T-helper 2 cell treated with Interferon-gamma antibody and Interleukin-4, amounts not matched to agents 100 ng/mL and 5 ng/mL, for 36 hours (primary cell): ENCODE results near the gene SYPL1. TPM values are rescaled to one million over a fixed set of nuclear protein-coding genes. Genes with fewer than 3 reads are reported as not detected.

Experiments
- intact Hi-C: fragments of 100-400 bp; cut with micrococcal nuclease; formaldehyde crosslinking; loops from one replicate; pipeline ENCODE4 v1.15.1; 2023
- total RNA-seq: library from RNA; stranded (reverse); gene quantifications from 2 replicates; pipeline ENCODE4 v1.2.3, GENCODE V29; 2022

The SYPL1 gene
- total RNA-seq, 1 donor from 2014 or later: 52.0 TPM

DNA sequence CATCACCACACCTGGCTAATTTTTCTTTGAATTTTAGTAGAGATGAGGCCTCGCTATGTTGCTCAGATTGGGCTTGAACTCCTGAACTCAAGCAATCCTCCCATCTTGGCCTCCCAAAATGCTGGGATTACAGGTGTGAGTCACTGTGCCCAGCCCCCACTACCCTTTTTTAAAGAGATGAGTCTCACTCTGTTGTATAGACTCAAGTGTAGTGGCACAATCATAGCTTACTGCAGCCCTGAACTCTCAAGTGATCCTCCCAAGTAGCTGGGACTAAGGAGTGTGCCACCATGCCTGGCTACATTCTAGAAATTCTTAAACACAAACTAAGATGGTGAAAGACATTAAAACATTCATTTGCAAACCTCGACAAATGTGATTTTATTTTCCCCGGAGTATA lies 12.6 kb downstream of the SYPL1 start:
- intact Hi-C loops: no loop called here

DNA sequence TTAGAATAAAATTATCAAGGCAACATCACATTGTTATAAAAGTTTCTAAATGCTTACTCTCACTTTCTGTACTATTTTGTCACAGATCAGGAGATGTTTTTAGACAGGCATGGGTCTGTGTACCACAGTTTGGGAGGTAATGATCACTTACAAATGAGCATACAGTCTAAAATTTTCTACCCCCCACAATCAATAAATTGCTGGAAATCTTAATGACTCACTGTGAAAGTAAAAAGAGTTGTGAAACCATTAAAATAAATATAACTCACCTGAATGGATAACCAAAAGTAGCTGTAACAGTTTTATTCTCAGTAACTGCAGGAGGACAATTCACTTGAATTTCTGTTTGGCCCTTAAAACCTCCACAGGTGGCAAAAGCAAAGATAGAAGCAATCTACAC lies 13.2 kb downstream of the SYPL1 start:
- intact Hi-C loops: no loop called here

DNA sequence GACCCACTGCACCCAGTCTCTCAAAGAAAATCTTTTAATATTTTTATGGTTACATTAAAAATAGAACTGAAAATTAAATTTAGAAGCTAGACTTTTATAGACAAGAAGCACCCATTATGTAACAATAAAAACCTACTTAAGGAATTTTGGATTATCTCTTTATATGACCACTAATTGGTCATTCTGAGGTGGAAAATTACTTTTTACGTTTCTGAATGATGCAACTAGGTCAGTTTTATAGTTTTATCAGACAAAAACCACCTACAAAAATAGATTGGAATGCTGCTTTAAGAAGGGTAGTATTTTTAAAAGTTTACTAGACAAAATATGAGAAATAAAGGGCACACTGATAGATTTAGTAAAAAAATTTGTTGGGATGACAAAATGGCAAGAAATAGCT lies 16.5 kb downstream of the SYPL1 start:
- intact Hi-C loops: loop anchor here (2.0 kb wide), 1 partner anchor 15 kb away; no protein-coding TSS in a partner anchor

DNA sequence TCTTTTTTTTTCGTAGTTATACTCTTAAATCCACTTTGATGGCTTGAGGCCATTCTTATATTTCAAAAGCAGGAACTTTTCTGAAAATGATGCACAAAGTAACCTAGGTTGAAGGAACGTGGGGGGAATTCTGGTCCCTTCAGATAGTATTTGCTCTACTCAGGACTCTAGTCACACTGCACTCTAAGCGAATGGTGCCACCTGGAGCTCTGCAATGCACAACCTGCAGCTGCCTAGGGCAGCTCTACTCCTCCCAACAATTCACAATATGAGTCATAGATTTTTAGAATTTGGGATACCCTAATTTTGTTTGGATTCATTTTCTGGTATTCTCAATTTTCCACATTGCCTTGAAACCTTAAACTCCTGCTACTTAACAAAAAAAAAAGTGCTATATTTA lies 17.3 kb downstream of the SYPL1 start:
- intact Hi-C loops: no loop called here

DNA sequence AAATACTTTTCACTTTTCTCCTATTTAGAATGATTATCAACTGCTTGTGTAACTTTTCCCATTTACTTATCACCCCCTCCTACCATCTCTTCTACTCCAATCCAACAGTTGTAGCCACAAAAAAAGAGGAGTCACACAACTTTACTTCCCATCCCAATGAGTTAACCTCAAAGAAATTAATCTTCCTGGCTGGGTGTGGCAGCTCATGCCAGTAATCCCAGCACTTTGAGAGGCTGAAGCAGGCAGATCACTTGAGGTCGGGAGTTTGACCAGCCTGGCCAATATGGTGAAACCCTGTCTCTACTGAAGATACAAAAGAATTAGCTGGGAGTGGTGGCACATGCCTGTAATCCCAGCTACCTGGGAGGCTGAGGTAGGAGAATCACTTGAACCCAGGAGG lies 19.9 kb downstream of the SYPL1 start:
- intact Hi-C loops: no loop called here

DNA sequence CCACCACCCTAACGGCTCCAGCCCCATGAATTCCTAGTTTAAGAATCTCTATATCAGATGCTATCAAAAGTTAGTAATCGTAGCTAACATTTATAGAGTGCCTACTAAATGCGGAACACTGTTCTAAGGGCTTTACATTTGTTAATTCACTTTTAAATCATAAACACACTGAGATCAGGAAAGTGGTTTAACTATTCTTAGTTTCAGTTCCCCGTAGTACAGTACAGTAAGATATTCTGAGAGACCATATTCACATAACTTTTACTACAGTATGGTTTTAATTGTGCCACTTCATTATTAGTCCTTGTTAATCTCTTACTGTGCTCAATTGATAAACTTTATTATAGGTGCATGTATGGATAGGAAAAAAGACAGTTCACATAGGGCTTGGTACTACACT lies 22.5 kb downstream of the SYPL1 start:
- intact Hi-C loops: no loop called here

DNA sequence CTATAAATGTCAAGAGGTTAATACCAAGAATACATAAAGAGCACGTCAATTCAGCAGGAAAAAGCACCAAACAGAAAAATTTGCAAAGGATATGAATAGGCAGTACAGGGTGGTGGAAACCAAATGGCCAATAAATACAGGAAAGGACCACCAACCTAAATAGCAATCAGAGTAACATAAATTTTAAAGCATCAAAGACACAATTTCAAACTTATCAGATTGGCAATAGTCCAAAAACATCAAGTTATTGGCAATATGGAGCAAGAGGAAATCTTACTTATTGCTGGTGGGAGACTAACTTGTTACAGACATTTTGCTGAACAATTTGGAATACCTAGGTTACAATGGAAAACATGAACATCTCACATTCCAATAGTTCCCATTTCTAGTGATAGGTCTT lies 24.1 kb downstream of the SYPL1 start:
- intact Hi-C loops: no loop called here

DNA sequence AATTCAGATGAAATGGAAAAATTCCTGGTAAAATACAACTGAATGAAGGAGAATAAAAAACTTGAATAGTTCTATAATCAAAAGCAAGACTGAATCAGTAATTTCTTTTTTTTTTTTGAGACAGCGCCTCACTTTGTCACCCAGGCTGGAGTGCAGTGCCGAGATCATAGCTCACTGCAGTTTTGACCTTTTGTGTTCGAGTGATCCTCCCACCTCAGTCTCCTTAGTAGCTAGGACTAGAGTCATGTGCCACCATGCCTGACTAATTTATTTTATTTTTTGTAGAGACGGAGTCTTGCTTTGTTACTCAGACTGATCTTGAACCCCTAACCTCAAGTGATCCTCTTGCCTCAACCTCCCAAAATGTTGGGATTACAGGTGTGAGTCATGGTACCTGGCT lies 26.1 kb downstream of the SYPL1 start:
- intact Hi-C loops: no loop called here

DNA sequence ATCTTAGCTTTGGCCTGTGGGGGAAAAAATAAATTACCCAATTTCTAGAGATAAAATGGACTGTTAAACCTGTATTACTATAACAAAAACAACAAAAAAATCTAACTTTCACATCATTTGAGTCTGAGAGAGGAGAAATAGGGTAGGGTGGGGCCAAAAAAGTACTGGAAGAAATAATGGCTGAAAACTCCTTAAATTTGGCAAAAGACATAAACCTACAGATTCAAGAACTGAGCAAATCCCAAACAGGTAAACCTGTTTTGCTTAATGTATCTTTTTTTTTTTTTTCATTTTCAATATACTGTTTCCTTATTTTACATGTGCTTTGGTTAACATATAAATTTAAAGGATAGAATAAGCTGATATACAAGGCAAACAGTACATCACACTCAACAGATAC lies 27.1 kb downstream of the SYPL1 start:
- intact Hi-C loops: no loop called here

DNA sequence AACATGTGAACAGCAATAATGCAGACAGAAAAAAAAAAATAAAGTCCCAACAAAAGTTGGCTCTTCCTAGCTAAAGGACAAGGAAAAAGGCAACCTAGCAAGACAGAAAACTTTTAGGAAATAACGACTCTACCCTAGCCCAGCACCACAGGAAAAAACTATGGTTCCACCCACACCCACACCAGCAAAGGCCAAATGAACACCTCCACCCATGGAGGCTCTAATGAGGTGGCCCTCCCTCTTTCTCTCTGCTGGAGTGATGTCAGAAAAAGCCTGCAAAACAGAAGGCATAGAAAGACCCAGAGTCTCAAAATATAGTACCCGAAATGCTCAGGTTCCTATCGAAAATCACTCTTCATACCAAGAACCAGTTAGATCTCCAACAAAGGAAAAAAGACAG lies 28.4 kb downstream of the SYPL1 start:
- intact Hi-C loops: no loop called here

DNA sequence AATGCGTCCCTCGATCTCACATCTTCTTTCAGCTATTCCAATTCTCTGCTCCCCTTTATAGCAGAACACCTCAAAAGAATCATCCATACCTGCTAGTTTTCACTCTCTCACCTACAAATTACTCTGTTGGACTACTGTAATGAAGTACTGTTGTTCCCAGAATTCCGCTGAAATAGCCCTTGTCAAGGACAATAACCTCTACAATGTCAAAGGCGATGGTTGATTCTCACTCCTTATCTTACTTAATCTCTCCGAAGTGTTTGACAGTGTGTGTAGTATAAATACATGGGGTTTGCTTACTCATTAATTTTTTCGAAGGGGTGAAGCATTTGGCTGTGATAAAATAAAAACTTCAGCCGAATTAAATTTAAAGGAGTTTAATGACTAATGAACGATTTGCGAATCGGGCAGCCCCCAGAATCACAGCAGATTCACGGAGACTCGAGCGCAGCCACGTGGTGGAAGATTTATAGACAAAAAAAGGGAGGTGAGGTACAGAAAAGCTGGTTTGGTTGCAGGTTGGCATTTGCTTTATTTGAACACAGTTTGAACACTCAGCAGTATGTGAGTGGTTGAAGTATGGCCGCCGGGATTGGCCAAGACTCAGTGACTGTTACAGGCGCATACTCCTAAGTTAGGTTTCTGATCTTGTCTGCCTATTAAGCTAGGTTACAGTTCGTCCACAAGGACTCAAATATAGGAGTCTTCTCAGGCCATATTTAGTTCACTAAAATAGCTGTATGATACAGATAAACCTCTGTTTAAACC lies 29.8 kb downstream of the SYPL1 start:
- intact Hi-C loops: no loop called here

DNA sequence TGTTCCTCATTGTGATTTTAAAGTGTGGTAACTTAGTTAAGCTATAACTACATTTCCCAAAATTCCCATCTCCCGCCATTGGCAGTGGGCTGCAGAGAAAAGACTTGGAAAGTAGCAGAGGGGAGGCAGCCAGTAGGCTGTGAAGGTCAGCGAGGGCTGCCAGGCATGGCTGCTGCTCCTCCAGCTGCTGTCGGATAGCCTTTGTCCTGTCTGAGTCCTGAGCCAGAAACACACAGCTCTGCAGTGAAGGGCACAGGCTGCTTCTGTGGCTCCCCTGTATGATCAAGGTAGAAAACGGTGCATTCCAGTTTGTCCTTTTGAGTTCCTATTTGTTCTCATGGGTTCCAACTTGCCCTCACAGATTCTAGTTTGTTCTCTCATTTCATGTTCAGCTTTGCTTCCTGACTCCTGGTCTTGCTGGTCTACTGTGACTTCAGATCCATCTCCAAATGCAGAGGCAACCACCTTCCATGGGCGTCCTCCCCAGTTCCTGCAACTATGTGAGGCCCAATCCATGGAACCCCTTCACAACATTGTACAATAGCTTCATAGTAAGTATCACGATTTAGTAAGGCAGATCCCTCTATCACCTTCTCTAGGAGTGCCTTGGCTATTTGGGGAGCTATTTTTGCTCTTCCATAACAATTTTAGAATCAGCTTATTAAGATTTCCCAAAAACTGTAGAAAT lies 31.7 kb downstream of the SYPL1 start:
- intact Hi-C loops: no loop called here

DNA sequence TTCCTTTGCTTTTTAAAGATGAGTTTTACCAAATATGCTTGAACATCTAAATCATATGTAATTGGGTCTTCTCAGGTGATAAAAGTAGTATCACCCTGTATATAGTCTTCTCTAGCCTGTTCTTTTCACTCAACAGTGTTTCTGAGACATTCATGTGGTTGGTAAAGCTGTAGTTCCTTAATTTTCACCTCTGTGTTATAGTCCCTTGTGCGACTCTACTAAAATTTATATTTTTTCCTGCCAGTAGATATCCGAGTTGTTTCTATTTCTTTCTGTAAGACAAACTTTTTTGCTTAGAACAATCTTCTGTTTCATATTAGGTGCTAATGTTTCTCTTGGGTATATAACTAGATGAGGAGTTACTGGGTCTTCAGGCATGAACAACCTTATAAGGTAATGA lies 35.6 kb downstream of the SYPL1 start:
- intact Hi-C loops: no loop called here

DNA sequence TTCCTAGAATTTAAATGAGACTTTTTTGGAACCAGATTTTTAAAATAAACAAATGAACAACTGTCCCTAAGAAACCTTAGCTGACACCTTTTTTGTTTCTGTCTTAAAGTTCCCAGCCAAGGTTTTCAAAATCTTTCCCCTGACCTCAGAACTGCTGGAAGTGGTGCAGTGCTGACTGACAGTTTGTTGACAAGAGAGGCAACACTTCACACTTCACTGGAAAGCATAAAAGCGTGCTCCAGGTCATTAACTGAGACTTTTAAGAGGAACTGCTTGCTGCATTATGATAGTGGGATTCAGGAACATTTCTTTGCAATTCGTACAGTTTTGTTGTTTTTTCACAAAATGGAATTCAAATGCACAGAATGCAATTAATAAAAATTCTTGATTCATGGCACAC lies 36.2 kb downstream of the SYPL1 start:
- intact Hi-C loops: no loop called here

DNA sequence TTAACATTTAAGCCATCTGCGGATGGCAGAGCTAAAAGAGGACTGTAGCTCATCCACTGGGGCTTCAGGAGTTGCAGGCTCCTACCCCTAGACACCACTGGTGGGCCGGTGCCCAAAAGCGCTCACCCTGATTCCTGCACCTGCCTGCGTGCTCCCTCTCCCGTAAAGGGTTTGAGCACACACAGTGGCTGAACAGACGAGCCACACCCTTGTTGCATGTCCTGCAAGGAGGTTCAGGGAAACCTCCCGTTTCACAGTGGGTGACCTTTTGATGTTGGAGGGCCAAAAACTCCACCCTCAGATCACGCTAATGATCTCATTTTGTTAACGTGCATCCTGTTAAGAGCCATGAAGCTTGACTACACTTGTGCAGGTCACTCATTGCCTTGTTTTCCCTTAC lies 37.9 kb downstream of the SYPL1 start:
- intact Hi-C loops: loop anchor here (5.0 kb wide), 1 partner anchor 588 kb away; the partner anchor contains the start of gene CCDC71L

DNA sequence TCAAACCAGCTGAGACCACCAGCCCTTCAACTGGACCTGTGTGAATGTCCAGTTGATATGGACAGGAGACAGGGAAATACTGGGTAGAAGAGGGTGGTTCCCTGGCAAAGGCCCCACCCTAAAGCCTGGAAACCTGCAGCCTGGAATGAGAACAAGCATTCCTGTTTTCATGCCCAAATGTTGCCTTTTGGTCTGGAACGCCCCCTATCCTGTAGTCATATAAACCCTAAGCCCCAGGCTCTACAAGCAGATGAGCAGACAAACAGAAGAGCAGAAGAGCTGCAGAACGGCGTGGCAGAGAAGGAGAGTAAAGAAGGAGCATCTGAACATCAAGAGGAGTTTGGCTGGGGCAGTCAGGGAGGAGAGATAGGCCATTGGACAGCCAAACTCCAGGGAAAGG lies 38.4 kb downstream of the SYPL1 start:
- intact Hi-C loops: loop anchor here (1.0 to 5.0 kb wide), 2 partner anchors 38 to 589 kb away; partner anchors contain the start of gene CCDC71L

DNA sequence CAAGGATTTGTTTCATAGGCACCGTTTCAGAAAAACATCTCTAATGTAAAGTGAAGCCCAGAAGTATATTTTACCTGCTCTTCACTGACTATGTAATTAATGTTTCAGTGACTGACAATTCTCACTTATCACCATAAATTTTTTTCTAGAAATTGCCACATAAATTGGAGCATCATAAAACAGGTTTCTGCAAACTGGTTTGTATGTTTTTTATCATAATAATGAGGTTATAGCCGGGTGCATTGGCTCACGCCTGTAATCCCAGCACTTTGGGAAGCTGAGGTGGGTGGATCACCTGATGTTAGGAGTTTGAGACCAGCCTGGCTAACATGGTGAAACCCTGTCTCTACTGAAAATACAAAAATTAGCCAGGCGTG lies 39.4 kb downstream of the SYPL1 start:
- intact Hi-C loops: loop anchor here (1.0 to 5.0 kb wide), 2 partner anchors 39 to 590 kb away; partner anchors contain the start of gene CCDC71L

DNA sequence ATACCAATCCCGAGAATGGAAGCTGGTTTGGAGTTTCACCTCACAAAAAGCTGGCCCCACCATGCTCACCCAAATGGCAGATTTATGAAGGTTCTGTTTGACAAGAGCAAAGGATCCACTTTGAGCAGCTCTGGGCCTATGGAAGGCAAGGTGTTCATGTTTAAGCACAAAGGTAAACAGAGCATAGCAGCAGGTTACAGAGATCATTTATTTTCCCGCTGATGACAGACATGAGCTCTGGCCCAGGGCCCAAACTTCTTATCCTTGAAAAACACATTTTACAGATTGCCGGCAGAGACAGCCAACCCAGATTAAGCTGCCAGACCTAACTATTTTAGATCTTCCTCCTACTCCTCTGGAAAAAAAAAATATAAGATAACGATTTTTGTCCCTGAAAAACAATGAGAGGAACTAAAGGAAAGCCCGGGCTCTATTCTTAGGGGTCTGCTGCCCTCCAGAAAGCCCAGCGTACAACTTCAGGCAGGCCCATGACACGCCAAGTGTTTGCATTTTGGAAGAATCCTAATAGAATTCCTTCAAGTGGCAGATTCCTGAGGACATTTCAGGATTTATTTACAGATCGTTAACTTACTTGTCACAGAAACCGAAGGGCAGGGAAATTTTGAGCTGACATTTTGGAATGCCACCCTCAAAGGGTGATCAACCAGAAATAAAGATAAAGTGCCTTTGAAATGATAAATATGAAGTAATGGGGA lies 40.0 kb downstream of the SYPL1 start:
- intact Hi-C loops: loop anchor here (2.0 to 5.0 kb wide), 4 partner anchors 49 to 590 kb away; partner anchors contain the start of genes CCDC71L and NAMPT

DNA sequence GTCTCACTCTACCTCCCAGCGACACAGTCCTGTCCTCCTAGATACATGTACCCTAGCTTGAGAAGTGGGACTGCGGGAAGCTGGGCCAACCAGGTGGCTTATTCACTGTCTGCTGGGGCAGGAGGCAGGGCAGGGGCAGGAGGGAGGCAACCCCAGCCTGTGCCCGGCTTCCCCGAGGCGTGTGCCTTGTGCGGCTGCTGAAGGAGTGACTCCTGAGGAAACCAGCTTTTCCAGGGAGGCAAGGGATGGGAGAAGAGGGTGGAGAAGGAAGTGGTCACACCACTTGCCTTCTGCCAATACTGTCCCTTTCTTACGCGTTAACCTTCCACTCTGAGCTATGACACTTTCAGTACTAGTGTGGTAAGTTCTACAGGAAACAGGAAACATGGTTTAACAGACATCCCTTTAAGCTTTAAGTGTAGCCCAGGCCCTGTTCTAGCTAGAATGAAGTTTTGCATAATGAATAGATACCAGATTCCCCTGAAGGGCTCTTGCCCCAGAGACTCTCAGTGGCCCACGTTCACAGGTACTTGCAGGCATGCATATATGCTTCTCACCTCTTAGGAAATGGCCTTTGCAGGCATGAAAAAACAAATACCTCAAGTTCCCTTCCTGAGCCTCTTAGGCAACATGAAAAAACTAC lies 40.6 kb downstream of the SYPL1 start:
- intact Hi-C loops: loop anchor here (2.0 to 5.0 kb wide), 4 partner anchors 49 to 591 kb away; partner anchors contain the start of genes CCDC71L and NAMPT

DNA sequence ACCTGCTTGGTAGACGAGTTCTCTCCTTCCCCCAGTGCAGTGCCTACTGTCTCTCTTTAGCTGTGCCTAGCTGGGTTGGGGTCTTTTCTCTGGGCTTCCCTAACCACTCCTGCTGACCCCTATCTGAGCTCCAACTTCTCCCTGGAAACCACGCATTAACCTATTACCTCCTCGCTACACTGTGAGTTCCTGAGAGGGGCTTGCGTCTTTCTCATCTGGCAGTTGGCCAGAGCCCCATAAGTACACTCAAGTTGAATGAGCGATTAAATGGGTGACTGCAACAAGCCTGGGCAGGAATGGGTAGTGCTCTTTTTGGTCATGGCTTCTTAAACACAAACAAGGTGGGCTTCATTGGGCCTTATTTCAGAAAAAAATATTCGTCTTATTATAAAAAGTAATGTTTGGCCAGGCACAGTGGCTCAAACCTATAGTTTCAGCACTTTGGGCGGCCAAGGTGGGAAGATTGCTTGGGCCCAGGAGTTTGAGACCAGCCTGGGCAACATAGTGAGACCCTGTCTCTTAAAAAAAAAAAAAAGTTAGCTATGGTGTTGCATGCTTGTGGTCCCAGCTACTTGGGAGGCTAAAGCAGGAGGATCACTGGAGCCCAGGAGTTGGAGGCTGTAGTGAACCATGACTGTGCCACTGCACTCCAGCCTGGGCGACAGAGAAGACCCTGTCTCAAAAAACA lies 41.4 kb downstream of the SYPL1 start:
- intact Hi-C loops: loop anchor here (2.0 to 5.0 kb wide), 4 partner anchors 48 to 592 kb away; partner anchors contain the start of genes CCDC71L and NAMPT

DNA sequence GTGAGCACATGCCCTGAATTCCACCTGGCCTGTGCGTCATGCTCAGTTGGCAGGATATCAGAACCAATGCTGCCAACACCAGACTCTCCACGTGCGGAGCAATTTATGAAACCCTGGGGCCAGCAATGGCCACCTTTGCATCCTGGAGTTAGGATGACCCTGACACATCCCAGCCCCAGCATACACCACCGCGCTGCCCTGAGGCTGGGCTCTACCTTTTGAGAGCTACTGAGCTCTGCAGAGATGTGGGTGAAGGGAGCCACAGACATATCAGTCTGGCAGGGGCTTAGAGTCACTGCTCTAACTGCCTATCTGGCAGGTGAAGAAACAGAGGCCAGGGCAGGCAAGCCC lies 41.9 kb downstream of the SYPL1 start:
- intact Hi-C loops: loop anchor here (2.0 to 5.0 kb wide), 4 partner anchors 47 to 592 kb away; partner anchors contain the start of genes CCDC71L and NAMPT
